Measurements from ENCODE around the gene NTRK2. TPM values are rescaled to one million over a fixed set of nuclear protein-coding genes. Genes with fewer than 3 reads are reported as not detected.

Gene NTRK2
- polyA plus RNA-seq, 6 donors from 2014 or later, result not detected

GRCh38 chr9:84807870-84808390 lies 138.4 kb downstream of the NTRK2 start:
- DNase-seq, result no peak
- ATAC-seq (ENCODE audit: low read depth in 2 of 2), result no peak
- H3K27me3 Mint-ChIP-seq, result peaks cover 0 to 9% (median 7%) of the 10 kb centered on the region in 3 donors
- H3K36me3 Mint-ChIP-seq, result no peaks in the 10 kb centered on the region
- no peak overlapping the region for H3K4me3 Mint-ChIP-seq
- no peaks in the 10 kb centered on the region for H3K4me1 Mint-ChIP-seq
- peaks cover 0 to 1% (median 0%) of the 10 kb centered on the region in 7 donors for H3K9me3 Mint-ChIP-seq
- no peak overlapping the region for H3K27ac Mint-ChIP-seq

- Mint-ChIP-seq H3K27ac (no peak overlapping the region), H3K27me3 (peaks cover 2 to 9% (median 7%) of the 10 kb centered on the region in 3 donors), H3K36me3 (no peaks in the 10 kb centered on the region), H3K4me1 (no peaks in the 10 kb centered on the region), H3K9me3 (peaks cover 0 to 1% (median 0%) of the 10 kb centered on the region in 7 donors), H3K4me3 (no peak overlapping the region)
- ATAC-seq (ENCODE audit: low read depth in 2 of 2) (no peak), DNase-seq (no peak)
Measured at GRCh38 chr9:84808416-84808815, 138.9 kb downstream of the NTRK2 start.

GRCh38 chr9:84811072-84811750 lies 141.7 kb downstream of the NTRK2 start:
- no peak overlapping the region for H3K4me3 Mint-ChIP-seq
- H3K36me3 Mint-ChIP-seq, result no peaks in the 10 kb centered on the region
- no peaks in the 10 kb centered on the region for H3K4me1 Mint-ChIP-seq
- H3K27me3 Mint-ChIP-seq, result peaks cover 1 to 15% (median 13%) of the 10 kb centered on the region in 3 donors
- H3K9me3 Mint-ChIP-seq, result peaks cover 0 to 2% (median 0%) of the 10 kb centered on the region in 7 donors
- no peak for ATAC-seq (ENCODE audit: low read depth in 2 of 2)
- no peak for DNase-seq
- no peak overlapping the region for H3K27ac Mint-ChIP-seq

GRCh38 chr9:84811751-84812074 lies 142.2 kb downstream of the NTRK2 start:
- DNase-seq, result no peak
- ATAC-seq (ENCODE audit: low read depth in 2 of 2), result no peak
- peaks cover 0 to 15% (median 13%) of the 10 kb centered on the region in 3 donors for H3K27me3 Mint-ChIP-seq
- H3K4me3 Mint-ChIP-seq, result no peak overlapping the region
- peaks cover 0 to 2% (median 0%) of the 10 kb centered on the region in 7 donors for H3K9me3 Mint-ChIP-seq
- H3K27ac Mint-ChIP-seq, result no peak overlapping the region
- no peaks in the 10 kb centered on the region for H3K4me1 Mint-ChIP-seq
- no peaks in the 10 kb centered on the region for H3K36me3 Mint-ChIP-seq

- ATAC-seq (ENCODE audit: low read depth in 2 of 2), result no peak
- peaks cover 0 to 13% (median 9%) of the 10 kb centered on the region in 3 donors for H3K27me3 Mint-ChIP-seq
- peaks cover 0 to 2% (median 0%) of the 10 kb centered on the region in 7 donors for H3K9me3 Mint-ChIP-seq
Measured at GRCh38 chr9:84812355-84812754, 142.8 kb downstream of the NTRK2 start.

GRCh38 chr9:84812847-84813246 lies 143.3 kb downstream of the NTRK2 start:
- no peak overlapping the region for H3K4me3 Mint-ChIP-seq
- no peaks in the 10 kb centered on the region for H3K36me3 Mint-ChIP-seq
- ATAC-seq (ENCODE audit: low read depth in 2 of 2), result no peak
- DNase-seq, result no peak
- H3K27me3 Mint-ChIP-seq, result peaks cover 0 to 13% (median 8%) of the 10 kb centered on the region in 3 donors
- H3K9me3 Mint-ChIP-seq, result peaks cover 0 to 2% (median 0%) of the 10 kb centered on the region in 7 donors
- H3K4me1 Mint-ChIP-seq, result no peaks in the 10 kb centered on the region
- H3K27ac Mint-ChIP-seq, result no peak overlapping the region

More at GRCh38 chr9:84812355-84812754, 142.8 kb downstream of the NTRK2 start:
- DNase-seq, result no peak
- no peaks in the 10 kb centered on the region for H3K36me3 Mint-ChIP-seq
- peak overlapping the region in 1 of 6 donors; percentile 3 for H3K27ac Mint-ChIP-seq
- H3K4me1 Mint-ChIP-seq, result no peaks in the 10 kb centered on the region
- H3K4me3 Mint-ChIP-seq, result no peak overlapping the region

GRCh38 chr9:84815554-84815953 lies 146.0 kb downstream of the NTRK2 start:
- Mint-ChIP-seq H3K27ac (no peak overlapping the region), H3K4me3 (no peak overlapping the region), H3K4me1 (no peaks in the 10 kb centered on the region), H3K27me3 (peaks cover 0 to 13% (median 8%) of the 10 kb centered on the region in 3 donors), H3K36me3 (no peaks in the 10 kb centered on the region), H3K9me3 (peaks cover 0 to 2% (median 0%) of the 10 kb centered on the region in 7 donors)
- ATAC-seq (ENCODE audit: low read depth in 2 of 2) (no peak), DNase-seq (no peak)

GRCh38 chr9:84817038-84817437 lies 147.5 kb downstream of the NTRK2 start:
- no peak for ATAC-seq (ENCODE audit: low read depth in 2 of 2)
- Mint-ChIP-seq H3K27me3 (peaks cover 8 to 13% (median 8%) of the 10 kb centered on the region in 3 donors), H3K27ac (no peak overlapping the region), H3K9me3 (peaks cover 0 to 5% (median 0%) of the 10 kb centered on the region in 7 donors), H3K36me3 (no peaks in the 10 kb centered on the region), H3K4me1 (no peaks in the 10 kb centered on the region), H3K4me3 (no peak overlapping the region)
- DNase-seq, result no peak

- no peak overlapping the region for H3K27ac Mint-ChIP-seq
- no peak overlapping the region for H3K4me3 Mint-ChIP-seq
- H3K36me3 Mint-ChIP-seq, result no peaks in the 10 kb centered on the region
- no peaks in the 10 kb centered on the region for H3K4me1 Mint-ChIP-seq
- ATAC-seq (ENCODE audit: low read depth in 2 of 2) (no peak), DNase-seq (no peak)
- peaks cover 0 to 5% (median 0%) of the 10 kb centered on the region in 7 donors for H3K9me3 Mint-ChIP-seq
- peaks cover 8% of the 10 kb centered on the region in 3 donors for H3K27me3 Mint-ChIP-seq
Measured at GRCh38 chr9:84818791-84819190, 149.3 kb downstream of the NTRK2 start.

- H3K4me3 Mint-ChIP-seq, result no peak overlapping the region
- DNase-seq (no peak), ATAC-seq (ENCODE audit: low read depth in 2 of 2) (no peak)
- H3K4me1 Mint-ChIP-seq, result no peaks in the 10 kb centered on the region
- H3K27ac Mint-ChIP-seq, result no peak overlapping the region
- peaks cover 2 to 8% (median 3%) of the 10 kb centered on the region in 3 donors for H3K27me3 Mint-ChIP-seq
- peaks cover 0 to 5% (median 0%) of the 10 kb centered on the region in 7 donors for H3K9me3 Mint-ChIP-seq
- H3K36me3 Mint-ChIP-seq, result no peaks in the 10 kb centered on the region
Measured at GRCh38 chr9:84819491-84819991, 150.0 kb downstream of the NTRK2 start.

GRCh38 chr9:84821431-84821830 lies 151.9 kb downstream of the NTRK2 start:
- ATAC-seq (ENCODE audit: low read depth in 2 of 2) (no peak), DNase-seq (no peak)
- Mint-ChIP-seq H3K9me3 (peaks cover 0 to 4% (median 0%) of the 10 kb centered on the region in 7 donors), H3K27ac (no peak overlapping the region), H3K4me1 (no peaks in the 10 kb centered on the region), H3K36me3 (no peaks in the 10 kb centered on the region), H3K27me3 (peaks cover 0 to 8% (median 0%) of the 10 kb centered on the region in 3 donors), H3K4me3 (no peak overlapping the region)

GRCh38 chr9:84822589-84823233 lies 153.2 kb downstream of the NTRK2 start:
- H3K4me3 Mint-ChIP-seq, result no peak overlapping the region
- peaks cover 0 to 4% (median 0%) of the 10 kb centered on the region in 7 donors for H3K9me3 Mint-ChIP-seq
- no peak overlapping the region for H3K27ac Mint-ChIP-seq
- ATAC-seq (ENCODE audit: low read depth in 2 of 2), result no peak
- H3K27me3 Mint-ChIP-seq, result peaks cover 0 to 8% (median 0%) of the 10 kb centered on the region in 3 donors
- no peaks in the 10 kb centered on the region for H3K4me1 Mint-ChIP-seq
- no peaks in the 10 kb centered on the region for H3K36me3 Mint-ChIP-seq
- no peak for DNase-seq

GRCh38 chr9:84823421-84824271 lies 154.1 kb downstream of the NTRK2 start:
- Mint-ChIP-seq H3K9me3 (peaks cover 0 to 4% (median 0%) of the 10 kb centered on the region in 7 donors), H3K27me3 (peaks cover 0 to 8% (median 0%) of the 10 kb centered on the region in 3 donors), H3K4me1 (no peaks in the 10 kb centered on the region), H3K27ac (no peak overlapping the region), H3K36me3 (no peaks in the 10 kb centered on the region), H3K4me3 (no peak overlapping the region)
- no peak for ATAC-seq (ENCODE audit: low read depth in 2 of 2)
- no peak for DNase-seq
